Activated naive CD4-positive, alpha-beta T cell (primary cell): ENCODE data around the gene NAIF1.
"Not testable (repeated sequence)": the region's sequence is repeated elsewhere in the genome, so short reads cannot be mapped to it uniquely, and the experiment has no call there.

Experiments
- DNase-seq, 4 experiments: peaks; one replicate each; lab custom pipeline; 2025; lab: John Stamatoyannopoulos, UW

NAIF1 gene

DNA sequence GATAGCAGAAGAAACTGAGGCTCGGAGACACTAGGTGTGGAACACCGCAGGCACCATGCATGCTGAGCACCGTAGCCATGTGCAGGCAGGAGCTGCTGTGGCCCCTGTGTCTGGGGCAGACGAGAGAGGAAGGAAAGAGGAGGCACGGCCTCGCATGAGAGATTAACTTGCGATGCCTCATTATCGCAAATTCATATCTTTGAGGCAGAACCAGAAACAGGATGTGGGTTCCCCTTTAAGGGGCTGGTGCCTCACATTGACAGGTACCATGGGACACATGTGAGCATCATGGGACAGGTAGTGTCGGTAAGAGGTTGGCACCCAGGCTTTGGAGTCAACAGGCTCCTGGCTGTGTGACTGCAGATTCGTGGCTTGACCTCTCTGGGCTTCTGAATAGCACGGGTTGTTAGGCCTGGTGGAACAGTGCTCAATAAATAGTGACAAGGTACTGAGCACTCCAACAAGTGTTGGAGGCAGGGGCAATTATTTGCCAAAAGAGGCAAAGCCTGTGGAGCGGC, 40.8 kb downstream of the NAIF1 start:
- peak; percentile 21 to 72 (median 46) for DNase-seq

DNA sequence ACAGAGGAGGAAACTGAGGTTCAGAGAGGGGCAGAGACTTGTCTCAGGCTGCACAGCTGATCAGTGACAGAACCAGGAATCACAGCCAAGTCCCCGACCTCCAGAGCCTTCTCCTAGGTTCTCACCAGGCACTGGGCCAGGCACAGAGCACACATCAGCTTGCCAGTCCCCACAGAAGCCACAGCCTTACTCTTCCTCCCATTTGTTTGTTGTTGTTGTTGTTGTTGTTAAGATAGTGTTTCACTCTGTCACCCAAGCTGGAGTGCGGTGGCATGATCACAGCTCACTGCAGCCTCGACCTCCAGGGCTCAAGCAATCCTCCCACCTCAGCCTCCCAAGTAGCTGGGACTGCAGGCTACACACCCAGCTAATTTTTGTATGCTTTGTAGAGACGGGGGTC, 41.4 kb downstream of the NAIF1 start:
- no peak for DNase-seq

DNA sequence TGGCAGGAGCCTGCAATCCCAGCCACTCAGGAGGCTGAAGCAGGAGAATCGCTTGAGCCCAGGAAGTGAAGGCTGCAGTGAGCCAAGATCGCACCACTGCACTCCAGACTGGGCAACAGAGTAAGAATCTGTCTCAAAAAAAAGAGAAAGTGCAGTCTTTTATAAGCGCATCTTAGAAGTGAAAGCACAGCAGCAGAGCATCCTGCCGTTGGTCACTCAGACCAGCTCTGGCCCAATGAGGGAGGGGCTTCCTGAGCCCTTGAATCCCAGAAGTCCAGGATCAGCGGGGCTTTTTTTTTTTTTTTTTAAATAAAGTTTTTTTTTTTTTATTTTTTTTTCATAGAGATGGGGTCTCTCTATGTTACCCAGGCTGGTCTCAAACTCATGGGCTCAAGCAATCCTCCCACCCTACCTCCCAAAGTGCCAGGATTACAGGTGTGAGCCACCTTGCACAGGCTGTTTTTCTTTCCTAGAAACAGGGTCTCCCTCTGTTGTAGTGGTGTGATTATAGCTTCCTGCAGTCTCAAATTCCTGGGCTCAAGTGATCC, 42.3 kb downstream of the NAIF1 start:
- no peak for DNase-seq

DNA sequence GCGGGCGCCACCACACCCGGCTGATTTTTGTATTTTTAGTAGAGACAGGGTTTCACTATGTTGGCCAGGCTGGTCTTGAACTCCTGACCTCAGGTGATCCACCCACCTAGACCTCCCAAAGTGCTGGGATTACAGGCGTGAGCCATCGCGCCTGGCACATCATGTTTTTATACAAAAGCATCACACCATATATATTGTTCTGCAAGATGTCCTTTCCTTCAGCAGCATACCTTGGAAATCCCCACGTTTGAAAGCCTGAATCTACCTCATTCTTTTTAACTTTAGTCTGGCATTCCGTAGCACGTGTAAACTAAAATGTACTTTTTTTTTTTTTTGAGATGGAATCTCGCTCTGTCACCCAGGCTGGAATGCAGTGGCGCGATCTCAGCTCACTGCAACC, 43.4 kb downstream of the NAIF1 start:
- DNase-seq, result not testable (repeated sequence)

DNA sequence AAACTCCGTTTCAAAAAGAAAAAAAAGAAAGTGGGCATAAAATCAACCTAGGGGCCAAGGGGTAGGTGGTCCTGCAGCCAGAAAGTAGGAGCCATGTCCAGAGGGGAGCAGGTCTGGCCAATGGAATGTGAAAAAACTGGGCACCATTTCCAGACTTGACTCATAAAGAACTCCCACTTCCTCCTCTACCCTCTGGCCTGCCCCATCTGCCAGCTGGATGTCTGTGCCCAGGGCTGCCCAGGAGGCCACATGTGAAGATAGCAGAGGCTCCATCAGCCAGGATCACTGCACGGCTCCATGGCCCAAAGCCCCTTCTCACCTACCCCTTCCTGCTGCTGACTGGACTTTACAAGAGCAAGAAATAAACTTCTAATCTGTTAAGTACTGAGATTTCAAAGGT, 44.2 kb downstream of the NAIF1 start:
- DNase-seq, result no peak

GRCh38 chr9:128021098-128021497, 46.0 kb downstream of the NAIF1 start:
- DNase-seq, result no peak

DNA sequence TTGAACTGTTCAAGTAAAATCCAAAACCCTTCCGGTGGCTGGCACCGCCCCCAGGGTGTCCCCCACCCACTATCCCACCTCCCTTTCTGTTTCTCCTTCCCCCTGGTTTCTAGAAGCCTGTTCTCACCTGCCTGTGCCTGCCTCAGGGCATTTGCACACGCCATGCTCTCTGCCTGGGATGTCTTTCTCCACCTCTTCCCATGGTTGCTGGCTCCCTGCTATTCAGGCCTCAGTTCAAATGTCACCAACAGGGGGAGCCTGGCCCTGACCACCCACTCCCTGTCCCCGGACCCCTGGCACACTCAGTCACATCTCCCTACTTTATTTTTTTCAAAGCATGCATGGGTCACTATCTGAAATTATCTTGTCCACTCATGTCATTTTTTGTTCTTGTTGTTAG, 46.4 kb downstream of the NAIF1 start:
- no peak for DNase-seq

DNA sequence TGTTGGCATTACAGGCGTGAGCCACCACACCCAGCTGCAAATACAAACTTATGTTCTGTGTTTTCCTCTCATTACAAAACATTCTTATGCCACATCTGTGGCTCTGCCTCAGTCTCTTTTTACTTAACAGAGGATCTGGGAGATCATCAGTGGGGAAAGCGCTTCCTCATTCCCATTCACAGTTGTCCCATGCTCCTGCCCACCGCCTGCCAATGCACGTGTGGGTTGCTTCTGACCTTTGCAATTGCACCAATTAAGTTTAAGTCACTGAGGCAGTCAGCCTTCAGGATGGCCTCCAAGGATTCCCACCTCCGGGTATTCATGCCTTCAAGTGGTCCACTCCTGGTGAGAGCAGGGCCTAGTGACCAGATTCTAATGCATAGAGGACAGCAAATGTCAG, 51.4 kb downstream of the NAIF1 start:
- no peak for DNase-seq
